ENCODE data around the gene FCRL6.

- TF ChIP-seq FOXM1 (IDR thresholded peaks at IDR 0.05; ENCODE audit: borderline replicate concordance, low read depth) (no peak), YY1 (IDR thresholded peaks at IDR 0.05; ENCODE audit: low read depth) (no peak), CREB1 (IDR thresholded peaks at IDR 0.05; ENCODE audit: low read depth) (no peak)
Measured at GRCh38 chr1:159839116-159839849, 37.1 kb downstream of the FCRL6 start.
